Astrocyte (in vitro differentiated cells and primary cell): ENCODE measurements around the gene NME5.

ENCODE experiments used
- CTCF ChIP-seq: IDR thresholded peaks from 2 replicates; pipeline ENCODE4 v1.5.1; 2011; ENCODE audit warnings: low read depth, mild to moderate bottlenecking, inconsistent platforms, low read length, moderate library complexity; ENCODE audit not compliant: insufficient read depth
- EZH2 ChIP-seq: IDR thresholded peaks from 2 replicates; pipeline ENCODE4 v1.6.1; 2012; ENCODE audit warnings: mild to moderate bottlenecking, low read length, inconsistent platforms; ENCODE audit not compliant: insufficient read depth

DNA sequence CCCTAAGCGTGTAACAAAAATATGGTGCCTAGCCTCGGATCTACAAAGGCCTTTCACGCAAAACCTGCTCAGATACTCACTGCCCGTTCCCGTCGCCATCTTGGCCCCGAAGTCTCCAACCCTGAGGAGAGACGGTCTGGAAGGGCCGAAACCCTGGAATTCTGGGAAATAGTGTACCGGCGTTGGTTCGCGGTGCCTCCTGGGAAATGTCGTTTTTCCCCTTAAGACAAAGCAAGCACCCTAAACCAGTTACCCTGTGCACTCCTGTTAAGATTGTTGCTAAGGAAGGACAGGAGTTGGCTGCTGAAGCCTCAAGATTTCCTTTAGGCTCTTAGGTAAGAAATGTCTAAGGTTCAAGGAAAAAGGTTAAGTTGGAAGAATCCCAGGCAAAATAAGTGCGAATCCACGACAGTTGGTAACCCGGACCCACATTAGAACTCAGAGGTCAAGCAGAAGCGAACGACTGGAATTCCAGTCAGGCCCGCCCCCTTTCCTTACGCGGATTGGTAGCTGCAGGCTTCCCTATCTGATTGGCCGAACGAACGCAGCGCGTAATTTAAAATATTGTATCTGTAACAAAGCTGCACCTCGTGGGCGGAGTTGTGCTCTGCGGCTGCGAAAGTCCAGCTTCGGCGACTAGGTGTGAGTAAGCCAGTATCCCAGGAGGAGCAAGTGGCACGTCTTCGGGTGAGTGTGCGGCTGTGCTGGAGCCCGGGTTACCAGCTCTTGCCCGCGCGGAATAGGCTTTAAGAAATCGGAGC is 39.5 kb upstream of the NME5 start, which contains the start of the genes BRD8 and KIF20A:
- TF ChIP-seq CTCF (no peak), EZH2 (no peak)
